ENCODE measurements around the gene GORASP1. TPM values are rescaled to one million over a fixed set of nuclear protein-coding genes. Genes with fewer than 3 reads are reported as not detected.
A peak's percentile ranks its signal among the peaks of the same experiment; 100 is the strongest.

GORASP1 gene
- total and polyA plus RNA-seq, 2 donors (not counting 1 experiment from before 2014, with no cell fraction given) = 32.1 to 37.5 TPM

DNA sequence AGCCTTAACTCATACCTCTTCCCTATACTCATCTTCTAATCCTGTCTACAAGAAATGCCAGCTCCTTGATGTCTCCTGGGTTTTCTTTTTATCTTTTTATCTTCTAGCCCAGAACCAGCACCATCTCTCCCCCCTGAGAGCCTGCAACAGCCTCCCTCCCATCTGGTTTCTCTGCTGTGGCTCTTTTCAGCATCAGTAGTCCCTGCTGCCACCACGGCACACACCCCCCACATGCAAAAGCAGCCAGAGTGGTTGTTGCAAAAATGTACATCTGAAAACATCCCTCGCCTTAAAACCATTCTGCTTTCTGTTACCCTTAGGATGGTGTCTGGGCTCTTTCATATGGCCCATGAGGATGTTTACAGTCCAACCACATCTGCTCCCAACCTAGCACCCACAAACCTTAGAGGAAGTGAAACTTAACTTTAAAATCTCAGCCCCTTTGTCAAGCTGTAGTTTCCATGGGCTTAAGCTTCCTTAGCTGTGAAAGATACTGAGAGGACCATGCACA is 828 bp upstream of the GORASP1 start:
- DNase-seq (ENCODE audit: low read depth in 2 of 2) = no peak
- H3K4me1 ChIP-seq (ENCODE audit: control insufficient read depth, extremely low read depth, insufficient read depth, low read length) = peaks cover 3% of the 10 kb centered on the region
- H2AFZ ChIP-seq (ENCODE audit: low read length) = peak overlapping the region; percentile 97
- H3K36me3 ChIP-seq (ENCODE audit: control insufficient read depth, insufficient read depth, low read length) = no peaks in the 10 kb centered on the region
- peak overlapping the region; percentile 95 for H3K27ac ChIP-seq (ENCODE audit: insufficient read depth, low read length)
- peak overlapping the region; percentile 31 for H3K9ac ChIP-seq (ENCODE audit: insufficient read depth, low read length)
- peak overlapping the region; percentile 84 for H3K4me2 ChIP-seq (ENCODE audit: extremely low read depth, insufficient read depth, low read length)
- H4K20me1 ChIP-seq (ENCODE audit: control insufficient read depth, extremely low read depth, insufficient read depth, low read length) = no peaks in the 10 kb centered on the region
- H3K27me3 ChIP-seq (ENCODE audit: control insufficient read depth, insufficient read depth, low read length) = no peaks in the 10 kb centered on the region
- H3K79me2 ChIP-seq (ENCODE audit: control insufficient read depth, insufficient read depth, low read length) = peaks cover 30% of the 10 kb centered on the region
- H3K4me3 ChIP-seq (replicated peaks in 1 of 4; ENCODE audit: control extremely low read depth in 1 of 4, insufficient read depth in 1 of 4, low read depth in 3 of 4, low read length in 4 of 4) = peak overlapping the region; percentile 67 to 96 (median 88)
- TF ChIP-seq EZH2 (IDR thresholded peaks at IDR 0.05; ENCODE audit: low read length, missing control alignments) = no peak
- TF ChIP-seq, protein P1, sequence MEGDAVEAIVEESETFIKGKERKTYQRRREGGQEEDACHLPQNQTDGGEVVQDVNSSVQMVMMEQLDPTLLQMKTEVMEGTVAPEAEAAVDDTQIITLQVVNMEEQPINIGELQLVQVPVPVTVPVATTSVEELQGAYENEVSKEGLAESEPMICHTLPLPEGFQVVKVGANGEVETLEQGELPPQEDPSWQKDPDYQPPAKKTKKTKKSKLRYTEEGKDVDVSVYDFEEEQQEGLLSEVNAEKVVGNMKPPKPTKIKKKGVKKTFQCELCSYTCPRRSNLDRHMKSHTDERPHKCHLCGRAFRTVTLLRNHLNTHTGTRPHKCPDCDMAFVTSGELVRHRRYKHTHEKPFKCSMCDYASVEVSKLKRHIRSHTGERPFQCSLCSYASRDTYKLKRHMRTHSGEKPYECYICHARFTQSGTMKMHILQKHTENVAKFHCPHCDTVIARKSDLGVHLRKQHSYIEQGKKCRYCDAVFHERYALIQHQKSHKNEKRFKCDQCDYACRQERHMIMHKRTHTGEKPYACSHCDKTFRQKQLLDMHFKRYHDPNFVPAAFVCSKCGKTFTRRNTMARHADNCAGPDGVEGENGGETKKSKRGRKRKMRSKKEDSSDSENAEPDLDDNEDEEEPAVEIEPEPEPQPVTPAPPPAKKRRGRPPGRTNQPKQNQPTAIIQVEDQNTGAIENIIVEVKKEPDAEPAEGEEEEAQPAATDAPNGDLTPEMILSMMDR (conservative IDR thresholded peaks at IDR 0.05 in 1 of 2, IDR thresholded peaks at IDR 0.05 in 1 of 2; ENCODE audit: low read depth in 1 of 2, low read length in 2 of 2) = no peak
- no peaks in the 10 kb centered on the region for H3K9me3 ChIP-seq (ENCODE audit: control insufficient read depth, insufficient read depth, low read depth, low read length)

DNA sequence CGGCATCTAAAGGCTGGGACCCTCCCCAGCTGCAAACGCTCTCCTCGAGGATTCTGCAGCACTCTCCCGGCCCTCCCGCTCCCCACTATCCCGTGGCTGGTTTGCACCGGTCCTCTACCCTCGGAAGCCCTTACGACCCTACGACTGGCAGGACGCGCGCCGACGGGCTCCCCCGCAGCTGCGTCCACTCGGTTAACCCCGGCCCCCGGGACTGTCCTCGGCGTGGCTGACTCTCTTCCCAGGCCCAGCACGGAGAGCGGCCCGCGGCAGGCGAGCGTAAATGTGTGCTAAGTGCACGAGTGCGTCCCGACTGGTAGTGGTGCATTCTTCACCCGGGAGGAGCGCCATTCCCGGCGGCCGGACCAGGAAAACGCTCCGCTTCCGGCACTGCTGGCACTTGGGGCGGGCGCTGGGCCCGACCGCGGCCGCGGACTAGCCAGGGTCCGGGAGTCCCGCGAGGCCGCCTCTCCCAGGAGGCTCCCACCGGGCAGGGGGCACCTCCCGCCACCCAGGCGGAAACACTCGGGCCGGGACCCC is 508 bp downstream of the GORASP1 start:
- DNase-seq (ENCODE audit: low read depth in 2 of 2) = peak; percentile 48 to 65
- H3K27me3 ChIP-seq (ENCODE audit: control insufficient read depth, insufficient read depth, low read length) = no peaks in the 10 kb centered on the region
- H3K4me3 ChIP-seq (replicated peaks in 1 of 4; ENCODE audit: control extremely low read depth in 1 of 4, insufficient read depth in 1 of 4, low read depth in 3 of 4, low read length in 4 of 4) = peak overlapping the region; percentile 67 to 96 (median 89)
- TF ChIP-seq, protein P1 (conservative IDR thresholded peaks at IDR 0.05 in 1 of 2, IDR thresholded peaks at IDR 0.05 in 1 of 2; ENCODE audit: low read depth in 1 of 2, low read length in 2 of 2) = no peak
- TF ChIP-seq EZH2 (IDR thresholded peaks at IDR 0.05; ENCODE audit: low read length, missing control alignments) = no peak
- no peaks in the 10 kb centered on the region for H4K20me1 ChIP-seq (ENCODE audit: control insufficient read depth, extremely low read depth, insufficient read depth, low read length)
- H3K79me2 ChIP-seq (ENCODE audit: control insufficient read depth, insufficient read depth, low read length) = peaks cover 30% of the 10 kb centered on the region
- no peaks in the 10 kb centered on the region for H3K36me3 ChIP-seq (ENCODE audit: control insufficient read depth, insufficient read depth, low read length)
- H3K9me3 ChIP-seq (ENCODE audit: control insufficient read depth, insufficient read depth, low read depth, low read length) = no peaks in the 10 kb centered on the region
- H3K9ac ChIP-seq (ENCODE audit: insufficient read depth, low read length) = peak overlapping the region; percentile 93
- H2AFZ ChIP-seq (ENCODE audit: low read length) = peak overlapping the region; percentile 55
- peaks cover 3% of the 10 kb centered on the region for H3K4me1 ChIP-seq (ENCODE audit: control insufficient read depth, extremely low read depth, insufficient read depth, low read length)
- H3K27ac ChIP-seq (ENCODE audit: insufficient read depth, low read length) = peak overlapping the region; percentile 95
- H3K4me2 ChIP-seq (ENCODE audit: extremely low read depth, insufficient read depth, low read length) = peak overlapping the region; percentile 92

DNA sequence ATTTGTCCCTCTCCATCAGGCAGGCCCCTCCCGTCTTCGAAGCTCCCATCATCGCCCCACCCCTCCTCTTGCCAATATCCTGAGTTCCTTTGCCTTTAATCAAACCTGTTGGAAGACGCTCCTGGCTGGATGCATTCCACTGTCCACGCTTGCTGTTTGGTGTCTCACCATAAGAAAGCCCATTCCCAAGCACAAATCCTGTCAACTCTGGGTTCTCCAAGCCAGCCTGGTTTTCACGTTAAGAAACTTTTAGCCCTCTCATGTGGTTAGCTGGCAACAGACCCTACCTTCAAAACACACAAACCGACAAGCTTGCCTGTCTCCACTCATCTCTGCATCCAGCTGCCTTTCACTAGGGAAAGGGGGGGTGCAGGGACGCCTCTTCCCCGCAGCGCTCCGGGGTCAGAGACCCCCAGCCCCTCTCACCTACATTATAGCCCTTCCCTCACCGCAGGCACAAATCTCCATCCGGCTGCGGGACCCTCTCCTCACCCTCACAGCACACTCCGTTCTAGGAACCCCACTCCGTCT is 1.1 kb downstream of the GORASP1 start:
- H3K4me3 ChIP-seq (replicated peaks in 1 of 4; ENCODE audit: control extremely low read depth in 1 of 4, insufficient read depth in 1 of 4, low read depth in 3 of 4, low read length in 4 of 4) = peak overlapping the region; percentile 67 to 96 (median 89)
- peak overlapping the region; percentile 92 for H3K4me2 ChIP-seq (ENCODE audit: extremely low read depth, insufficient read depth, low read length)
- TF ChIP-seq, protein P1 (conservative IDR thresholded peaks at IDR 0.05 in 1 of 2, IDR thresholded peaks at IDR 0.05 in 1 of 2; ENCODE audit: low read depth in 1 of 2, low read length in 2 of 2) = no peak
- no peak for TF ChIP-seq EZH2 (IDR thresholded peaks at IDR 0.05; ENCODE audit: low read length, missing control alignments)
- peaks cover 3% of the 10 kb centered on the region for H3K4me1 ChIP-seq (ENCODE audit: control insufficient read depth, extremely low read depth, insufficient read depth, low read length)
- no peaks in the 10 kb centered on the region for H3K36me3 ChIP-seq (ENCODE audit: control insufficient read depth, insufficient read depth, low read length)
- peak overlapping the region; percentile 93 for H3K9ac ChIP-seq (ENCODE audit: insufficient read depth, low read length)
- peak overlapping the region; percentile 95 for H3K27ac ChIP-seq (ENCODE audit: insufficient read depth, low read length)
- no peaks in the 10 kb centered on the region for H4K20me1 ChIP-seq (ENCODE audit: control insufficient read depth, extremely low read depth, insufficient read depth, low read length)
- H3K27me3 ChIP-seq (ENCODE audit: control insufficient read depth, insufficient read depth, low read length) = no peaks in the 10 kb centered on the region
- no peaks in the 10 kb centered on the region for H3K9me3 ChIP-seq (ENCODE audit: control insufficient read depth, insufficient read depth, low read depth, low read length)
- H2AFZ ChIP-seq (ENCODE audit: low read length) = no peak overlapping the region
- DNase-seq (ENCODE audit: low read depth in 2 of 2) = peak; percentile 30 to 56
- H3K79me2 ChIP-seq (ENCODE audit: control insufficient read depth, insufficient read depth, low read length) = peaks cover 30% of the 10 kb centered on the region

Data from fibroblast of lung (primary cell).